Measurements from ENCODE around the gene TYMS. TPM values are rescaled to one million over a fixed set of nuclear protein-coding genes. Genes with fewer than 3 reads are reported as not detected.
A peak's percentile ranks its signal among the peaks of the same experiment; 100 is the strongest.

TYMS gene
- total RNA-seq, 2 donors from 2014 or later: 81.9 to 90.0 TPM

GRCh38 chr18:677145-677544, 19.7 kb downstream of the TYMS start:
- H3K36me3 ChIP-seq (ENCODE audit: control insufficient read depth, insufficient read depth, low read length): peaks cover 63% of the 10 kb centered on the region
- no peaks in the 10 kb centered on the region for H3K9me3 ChIP-seq (ENCODE audit: control insufficient read depth, low read length)
- H3K27me3 Mint-ChIP-seq (ENCODE audit: insufficient read depth): no peaks in the 10 kb centered on the region
- WGBS, 2 experiments (ENCODE audit: insufficient coverage in 1 of 2, insufficient read length in 1 of 2): 94 to 97% methylated on average over 4 of the region's 4 CpGs
- H3K9ac ChIP-seq (ENCODE audit: extremely low read depth, low read length, poor library complexity, severe bottlenecking): no peak overlapping the region
- no peak overlapping the region for H3K27ac Mint-ChIP-seq
- no peaks in the 10 kb centered on the region for H3K4me1 Mint-ChIP-seq
- H3K27me3 ChIP-seq (ENCODE audit: control insufficient read depth, insufficient read depth, low read length, poor library complexity, severe bottlenecking): no peaks in the 10 kb centered on the region
- no peak overlapping the region for H3K27ac ChIP-seq (ENCODE audit: low read depth, low read length)
- no peak for TF ChIP-seq CTCF (conservative IDR thresholded peaks at IDR 0.05)
- peaks cover 68% of the 10 kb centered on the region for H3K36me3 Mint-ChIP-seq (ENCODE audit: low read depth)
- no peak overlapping the region for H3K4me3 Mint-ChIP-seq
- H3K9me3 Mint-ChIP-seq: no peaks in the 10 kb centered on the region
- no peak overlapping the region for H3K4me3 ChIP-seq (ENCODE audit: low read length)
- no peaks in the 10 kb centered on the region for H3K4me1 ChIP-seq (ENCODE audit: control insufficient read depth, insufficient read depth, low read length)
- peak; percentile 8 for DNase-seq

GRCh38 chr18:677951-678381, 20.5 kb downstream of the TYMS start:
- Mint-ChIP-seq H3K4me3 (no peak overlapping the region), H3K27ac (no peak overlapping the region), H3K9me3 (no peaks in the 10 kb centered on the region), H3K36me3 (ENCODE audit: low read depth) (peaks cover 65% of the 10 kb centered on the region), H3K4me1 (no peaks in the 10 kb centered on the region), H3K27me3 (ENCODE audit: insufficient read depth) (no peaks in the 10 kb centered on the region)
- 93 to 94% methylated on average over 14 of the region's 14 CpGs for WGBS, 2 experiments (ENCODE audit: insufficient coverage in 1 of 2, insufficient read length in 1 of 2)
- no peak for DNase-seq
- Histone ChIP-seq H3K36me3 (ENCODE audit: control insufficient read depth, insufficient read depth, low read length) (peaks cover 58% of the 10 kb centered on the region), H3K9ac (ENCODE audit: extremely low read depth, low read length, poor library complexity, severe bottlenecking) (no peak overlapping the region), H3K27me3 (ENCODE audit: control insufficient read depth, insufficient read depth, low read length, poor library complexity, severe bottlenecking) (no peaks in the 10 kb centered on the region), H3K9me3 (ENCODE audit: control insufficient read depth, low read length) (no peaks in the 10 kb centered on the region), H3K4me3 (ENCODE audit: low read length) (no peak overlapping the region), H3K4me1 (ENCODE audit: control insufficient read depth, insufficient read depth, low read length) (no peaks in the 10 kb centered on the region), H3K27ac (ENCODE audit: low read depth, low read length) (peak overlapping the region; percentile 32)
- TF ChIP-seq CTCF (conservative IDR thresholded peaks at IDR 0.05): no peak

GRCh38 chr18:678482-679182, 21.2 kb downstream of the TYMS start:
- Mint-ChIP-seq H3K27ac (no peak overlapping the region), H3K4me1 (no peaks in the 10 kb centered on the region), H3K4me3 (no peak overlapping the region), H3K27me3 (ENCODE audit: insufficient read depth) (no peaks in the 10 kb centered on the region), H3K36me3 (ENCODE audit: low read depth) (peaks cover 70% of the 10 kb centered on the region), H3K9me3 (no peaks in the 10 kb centered on the region)
- H3K9ac ChIP-seq (ENCODE audit: extremely low read depth, low read length, poor library complexity, severe bottlenecking): no peak overlapping the region
- 93 to 94% methylated on average over 15 of the region's 15 CpGs for WGBS, 2 experiments (ENCODE audit: insufficient coverage in 1 of 2, insufficient read length in 1 of 2)
- H3K27ac ChIP-seq (ENCODE audit: low read depth, low read length): no peak overlapping the region
- H3K4me1 ChIP-seq (ENCODE audit: control insufficient read depth, insufficient read depth, low read length): peaks cover 6% of the 10 kb centered on the region
- H3K36me3 ChIP-seq (ENCODE audit: control insufficient read depth, insufficient read depth, low read length): peaks cover 55% of the 10 kb centered on the region
- TF ChIP-seq CTCF (conservative IDR thresholded peaks at IDR 0.05): peak; percentile 47
- no peak overlapping the region for H3K4me3 ChIP-seq (ENCODE audit: low read length)
- DNase-seq: no peak
- H3K27me3 ChIP-seq (ENCODE audit: control insufficient read depth, insufficient read depth, low read length, poor library complexity, severe bottlenecking): no peaks in the 10 kb centered on the region
- no peaks in the 10 kb centered on the region for H3K9me3 ChIP-seq (ENCODE audit: control insufficient read depth, low read length)
